Right atrium auricular region (tissue), 2 donors: Measurements from ENCODE around the gene LRRC4B. TPM values are rescaled to one million over a fixed set of nuclear protein-coding genes. Genes with fewer than 3 reads are reported as not detected.

Experiments used
- DNase-seq: peaks from one replicate; pipeline ENCODE4 v3.0.0-alpha.2; 2019; ENCODE audit warnings: low spot score
- H3K27ac ChIP-seq, 2 donors: fragments of 200-600 bp; sonication (generic); 1 replicate in 1 of 2; 2 replicates in 1 of 2; pipeline ENCODE4 v1.5.1; 2016 to 2019
- H3K27me3 ChIP-seq, 2 donors: fragments of 200-600 bp; sonication (generic); one replicate each; pipeline versions ENCODE4 v1.5.1 to v1.6.0; 2017 to 2019
- H3K36me3 ChIP-seq: fragments of 200-600 bp; sonication (generic); one replicate; pipeline ENCODE4 v1.5.1; 2016
- H3K4me1 ChIP-seq, 2 donors: fragments of 200-600 bp; sonication (generic); one replicate each; pipeline versions ENCODE4 v1.5.1 to v1.6.0; 2017 to 2019
- H3K4me3 ChIP-seq, 2 donors: fragments of 200-600 bp; sonication (generic); 1 replicate in 1 of 2; 2 replicates in 1 of 2; pipeline ENCODE4 v1.5.1; 2017 to 2019; ENCODE audit warnings: mild to moderate bottlenecking in 1 of 2, moderate library complexity in 1 of 2
- H3K9me3 ChIP-seq, 2 donors: fragments of 200-600 bp; sonication (generic); one replicate each; pipeline ENCODE4 v1.5.1; 2019
- total RNA-seq, 2 donors: library from RNA; depleted of rRNA; stranded (reverse); fragments of >200 nt; gene quantifications; one replicate each; pipeline ENCODE4 v1.1.0, GENCODE V29; 2016
- TF ChIP-seq, protein P1 (sequence below), 2 donors: fragments of 200-600 bp; sonication (generic); IDR thresholded peaks; one replicate each; pipeline ENCODE4 v1.5.1; 2019; ENCODE audit warnings: antibody characterized with exemption in 2 of 2

The LRRC4B gene
- total RNA-seq, 2 donors from 2014 or later = 1.6 to 2.0 TPM

DNA sequence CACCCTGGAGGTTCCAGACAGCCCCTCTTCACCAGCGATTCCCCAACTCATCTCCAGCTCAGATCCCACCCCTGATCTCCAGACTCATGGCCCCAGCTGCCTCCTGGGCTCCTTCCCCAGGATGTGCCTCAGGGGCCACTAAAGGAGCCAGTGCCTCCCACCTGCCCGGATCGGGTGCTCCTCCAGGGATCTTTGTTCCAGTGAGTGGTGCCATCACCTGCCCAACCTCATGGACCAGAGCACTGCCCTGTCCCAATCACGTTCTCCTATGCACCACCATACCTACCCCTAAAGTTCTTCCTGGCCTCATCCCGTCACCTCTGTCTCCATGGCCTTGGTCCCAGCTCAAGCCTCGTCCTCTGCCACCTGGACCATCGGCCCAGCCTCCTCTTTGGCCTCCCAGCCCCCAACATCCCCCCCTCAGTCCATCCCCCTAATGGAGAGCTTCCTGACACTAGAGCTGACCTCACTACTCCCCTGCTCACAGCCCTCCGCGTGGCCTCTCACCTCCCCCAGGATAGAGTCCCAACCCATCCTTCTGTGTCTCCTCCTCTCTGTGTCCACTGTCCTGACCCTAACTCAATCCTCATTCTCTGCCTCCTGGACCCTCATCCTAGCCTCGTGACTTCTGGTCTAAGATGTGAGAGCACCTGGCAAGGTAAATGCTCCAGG, 82.8 kb downstream of the LRRC4B start:
- no peak for DNase-seq

GRCh38 chr19:50482916-50483315, 85.3 kb downstream of the LRRC4B start:
- Histone ChIP-seq H3K4me3 (no peak overlapping the region), H3K4me1 (peaks cover 1 to 12% of the 10 kb centered on the region in 2 donors), H3K36me3 (peaks cover 51% of the 10 kb centered on the region), H3K9me3 (no peaks in the 10 kb centered on the region), H3K27ac (no peak overlapping the region), H3K27me3 (no peaks in the 10 kb centered on the region)
- no peak for DNase-seq
- TF ChIP-seq, protein P1, sequence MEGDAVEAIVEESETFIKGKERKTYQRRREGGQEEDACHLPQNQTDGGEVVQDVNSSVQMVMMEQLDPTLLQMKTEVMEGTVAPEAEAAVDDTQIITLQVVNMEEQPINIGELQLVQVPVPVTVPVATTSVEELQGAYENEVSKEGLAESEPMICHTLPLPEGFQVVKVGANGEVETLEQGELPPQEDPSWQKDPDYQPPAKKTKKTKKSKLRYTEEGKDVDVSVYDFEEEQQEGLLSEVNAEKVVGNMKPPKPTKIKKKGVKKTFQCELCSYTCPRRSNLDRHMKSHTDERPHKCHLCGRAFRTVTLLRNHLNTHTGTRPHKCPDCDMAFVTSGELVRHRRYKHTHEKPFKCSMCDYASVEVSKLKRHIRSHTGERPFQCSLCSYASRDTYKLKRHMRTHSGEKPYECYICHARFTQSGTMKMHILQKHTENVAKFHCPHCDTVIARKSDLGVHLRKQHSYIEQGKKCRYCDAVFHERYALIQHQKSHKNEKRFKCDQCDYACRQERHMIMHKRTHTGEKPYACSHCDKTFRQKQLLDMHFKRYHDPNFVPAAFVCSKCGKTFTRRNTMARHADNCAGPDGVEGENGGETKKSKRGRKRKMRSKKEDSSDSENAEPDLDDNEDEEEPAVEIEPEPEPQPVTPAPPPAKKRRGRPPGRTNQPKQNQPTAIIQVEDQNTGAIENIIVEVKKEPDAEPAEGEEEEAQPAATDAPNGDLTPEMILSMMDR (IDR thresholded peaks at IDR 0.05) = no peak

More for the DNA sequence above, 82.8 kb downstream of the LRRC4B start:
- no peaks in the 10 kb centered on the region for H3K9me3 ChIP-seq
- H3K4me3 ChIP-seq = no peak overlapping the region
- peaks cover 0 to under 1% of the 10 kb centered on the region in 2 donors for H3K4me1 ChIP-seq
- no peak overlapping the region for H3K27ac ChIP-seq
- no peaks in the 10 kb centered on the region for H3K27me3 ChIP-seq
- peaks cover 26% of the 10 kb centered on the region for H3K36me3 ChIP-seq
- TF ChIP-seq, protein P1 (IDR thresholded peaks at IDR 0.05) = no peak

DNA sequence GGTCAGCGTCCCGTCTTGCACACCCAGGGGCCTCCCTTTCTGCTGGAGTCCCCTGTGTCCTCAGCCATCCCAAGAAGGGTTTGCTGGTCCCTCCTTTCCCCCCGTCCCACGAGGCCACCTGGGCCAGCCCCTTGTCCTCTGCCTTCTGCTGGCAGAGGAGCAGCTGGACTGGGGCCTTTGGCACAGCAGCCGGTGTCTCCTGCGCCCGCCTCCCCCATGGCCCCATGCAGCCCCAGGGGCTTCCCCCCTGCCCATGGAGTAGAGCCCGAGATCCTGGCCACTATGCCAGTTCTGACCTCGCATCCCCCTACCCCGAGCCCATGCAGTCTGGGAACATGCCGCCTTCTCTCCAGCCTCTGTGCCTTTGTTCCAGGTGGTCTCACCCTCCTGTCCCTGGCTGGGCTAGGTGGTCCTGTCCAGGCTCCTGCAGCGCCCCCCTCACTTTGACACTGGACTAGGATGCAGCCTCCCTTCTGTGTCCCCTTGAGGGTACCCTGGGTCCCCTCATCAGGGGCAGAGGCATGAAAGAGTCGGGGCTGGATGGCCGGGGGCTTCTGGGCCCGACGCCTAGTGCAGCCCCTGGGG, 85.9 kb downstream of the LRRC4B start:
- no peak for DNase-seq
- Histone ChIP-seq H3K36me3 (peaks cover 52% of the 10 kb centered on the region), H3K27me3 (no peaks in the 10 kb centered on the region)

DNA sequence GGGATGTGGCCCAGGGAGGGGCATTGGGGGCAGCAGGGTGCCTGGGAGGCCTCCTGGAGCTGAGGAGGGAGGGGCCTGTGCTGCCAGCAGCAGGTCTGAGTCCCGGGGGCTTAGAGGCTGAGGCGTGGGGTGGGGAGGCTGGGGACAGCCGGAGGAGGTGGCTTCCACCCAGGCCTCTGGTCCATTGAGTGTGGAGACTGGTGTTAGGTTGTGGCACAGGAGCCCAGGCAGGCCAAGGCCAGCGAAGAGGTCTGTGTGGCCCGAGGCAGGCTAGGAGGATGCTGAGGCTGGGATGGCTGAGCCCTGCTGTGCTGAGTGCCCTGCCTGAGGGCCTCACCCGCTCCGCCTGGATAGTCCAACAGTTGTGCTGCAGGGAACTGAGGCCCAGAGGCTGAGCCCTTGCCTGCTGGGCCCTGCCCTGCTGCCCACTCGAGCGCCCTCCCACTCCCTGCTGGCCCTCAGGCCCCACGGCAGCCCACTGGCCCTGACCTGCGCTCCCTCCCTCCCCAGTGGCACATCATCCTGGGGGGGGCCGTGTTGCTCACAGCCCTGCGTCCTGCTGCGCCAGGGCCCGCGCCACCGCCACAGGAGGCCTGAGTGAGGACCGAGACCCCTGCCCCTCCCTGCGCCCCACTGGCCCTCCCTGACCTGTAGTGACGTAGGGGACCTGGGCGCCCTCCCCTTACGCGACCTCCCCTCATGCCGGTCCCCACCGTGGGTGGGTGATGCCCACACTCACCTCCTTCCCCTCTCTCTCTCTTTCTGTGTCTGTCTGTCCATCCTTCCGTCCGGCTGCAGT, 86.7 kb downstream of the LRRC4B start:
- no peak overlapping the region for H3K27ac ChIP-seq
- H3K4me3 ChIP-seq = no peak overlapping the region
- TF ChIP-seq, protein P1 (IDR thresholded peaks at IDR 0.05) = no peak
- peaks cover 46% of the 10 kb centered on the region for H3K36me3 ChIP-seq
- no peak for DNase-seq
- H3K4me1 ChIP-seq = peaks cover 3 to 25% of the 10 kb centered on the region in 2 donors
- H3K27me3 ChIP-seq = no peaks in the 10 kb centered on the region
- no peaks in the 10 kb centered on the region for H3K9me3 ChIP-seq

More for the DNA sequence above, 85.9 kb downstream of the LRRC4B start:
- H3K4me3 ChIP-seq = no peak overlapping the region
- no peak overlapping the region for H3K27ac ChIP-seq
- H3K9me3 ChIP-seq = no peaks in the 10 kb centered on the region
- peaks cover 3 to 18% of the 10 kb centered on the region in 2 donors for H3K4me1 ChIP-seq
- TF ChIP-seq, protein P1 (IDR thresholded peaks at IDR 0.05) = no peak

DNA sequence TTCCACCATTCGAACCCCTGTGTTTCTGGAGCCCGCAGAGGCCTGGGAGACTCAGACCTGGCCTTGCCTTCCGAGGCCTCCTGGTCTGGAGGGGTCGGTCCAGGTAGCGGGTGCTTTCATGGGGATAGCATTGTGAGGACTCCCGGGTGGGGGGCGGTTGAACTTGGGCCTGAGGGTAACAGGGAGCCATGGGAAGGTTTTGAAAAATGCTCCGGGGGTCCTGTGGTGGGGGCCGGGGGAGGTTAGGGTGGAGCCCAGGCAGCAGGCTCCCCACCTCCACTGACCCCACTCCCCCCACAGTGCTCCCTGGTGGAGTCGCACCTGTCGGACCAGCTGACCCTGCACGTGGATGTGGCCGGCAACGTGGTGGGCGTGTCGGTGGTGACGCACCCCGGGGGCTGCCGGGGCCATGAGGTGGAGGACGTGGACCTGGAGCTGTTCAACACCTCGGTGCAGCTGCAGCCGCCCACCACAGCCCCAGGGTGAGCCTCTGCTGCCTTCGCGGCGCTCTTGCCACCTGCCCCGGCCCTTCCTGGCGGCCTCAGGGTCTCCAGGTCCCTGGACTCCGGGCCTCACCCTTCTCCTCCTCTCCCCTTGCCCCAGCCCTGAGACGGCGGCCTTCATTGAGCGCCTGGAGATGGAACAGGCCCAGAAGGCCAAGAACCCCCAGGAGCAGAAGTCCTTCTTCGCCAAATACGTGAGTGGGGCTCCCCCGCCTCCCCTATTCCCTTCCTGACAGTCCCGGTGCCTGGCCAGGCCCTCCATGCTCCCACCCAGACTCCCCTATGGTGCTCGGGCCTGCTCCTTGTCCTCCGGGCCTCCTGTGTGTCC, 87.7 kb downstream of the LRRC4B start:
- no peak for DNase-seq
- Histone ChIP-seq H3K27ac (no peak overlapping the region), H3K9me3 (no peaks in the 10 kb centered on the region), H3K27me3 (no peaks in the 10 kb centered on the region), H3K4me3 (no peak overlapping the region), H3K4me1 (peaks cover 3 to 25% of the 10 kb centered on the region in 2 donors), H3K36me3 (peaks cover 46% of the 10 kb centered on the region)
- TF ChIP-seq, protein P1 (IDR thresholded peaks at IDR 0.05) = no peak
